Breast epithelium (tissue), 4 donors: ENCODE data around the gene METAP1. TPM values are rescaled to one million over a fixed set of nuclear protein-coding genes. Genes with fewer than 3 reads are reported as not detected.

Source experiments
- DNase-seq, 2 donors: peaks; one replicate each; pipeline ENCODE4 v3.0.0-alpha.2; 2019; ENCODE audit warnings: low spot score in 2 of 2
- H3K27ac ChIP-seq, 2 donors: fragments of 200-600 bp; sonication (generic) in 1 of 2; one replicate each; pipeline ENCODE4 v1.5.1; 2016 to 2019; ENCODE audit warnings: mild to moderate bottlenecking in 1 of 2
- H3K27me3 ChIP-seq, 2 donors: fragments of 200-600 bp; sonication (generic) in 1 of 2; one replicate each; pipeline versions ENCODE4 v1.5.1 to v1.6.0; 2017 to 2019; ENCODE audit warnings: control low read depth in 1 of 2, mild to moderate bottlenecking in 1 of 2
- H3K36me3 ChIP-seq: fragments of 200-600 bp; one replicate; pipeline ENCODE4 v1.5.1; 2019
- H3K4me1 ChIP-seq, 2 donors: fragments of 200-600 bp; sonication (generic); one replicate each; pipeline ENCODE4 v1.5.1; 2016 to 2019; ENCODE audit warnings: control low read depth in 1 of 2
- H3K4me3 ChIP-seq, 3 donors: fragments of 200-600 bp; sonication (generic); 1 replicate in 2 of 3; 2 replicates in 1 of 3; pipeline ENCODE4 v1.5.1; 2016 to 2019; ENCODE audit warnings: mild to moderate bottlenecking in 3 of 3, moderate library complexity in 2 of 3
- H3K9me3 ChIP-seq, 2 donors: fragments of 200-600 bp; sonication (generic) in 1 of 2; one replicate each; pipeline ENCODE4 v1.5.1; 2016 to 2019; ENCODE audit warnings: control low read depth in 1 of 2
- POLR2A ChIP-seq: fragments of 450-650 bp; IDR thresholded peaks from one replicate; pipeline ENCODE4 v1.6.1; 2016; ENCODE audit warnings: antibody characterized with exemption, mild to moderate bottlenecking, moderate library complexity
- POLR2AphosphoS5 ChIP-seq, 3 donors: sonication (generic); formaldehyde crosslinking; IDR thresholded peaks; one replicate each; pipeline ENCODE4 v1.6.1; 2017; ENCODE audit warnings: antibody characterized with exemption in 3 of 3
- intact Hi-C: fragments of 100-400 bp; cut with DNase I; formaldehyde crosslinking; loops from one replicate; pipeline ENCODE4 v1.15.1; 2023; ENCODE audit warnings: low total_unique reads
- total RNA-seq, 3 donors: library from RNA; depleted of rRNA; stranded (reverse); fragments of >200 nt; gene quantifications; one replicate each; pipeline ENCODE4 v1.1.0, GENCODE V29; 2016
- TF ChIP-seq, protein P1 (sequence below), 3 donors: fragments of 450-650 bp; IDR thresholded peaks; one replicate each; pipeline ENCODE4 v1.5.1; 2016 to 2017; ENCODE audit warnings: antibody characterized with exemption in 3 of 3, mild to moderate bottlenecking in 3 of 3, moderate library complexity in 3 of 3

The METAP1 gene
- total RNA-seq, 3 donors from 2014 or later = 22.9 to 54.2 (median 36.7) TPM

DNA sequence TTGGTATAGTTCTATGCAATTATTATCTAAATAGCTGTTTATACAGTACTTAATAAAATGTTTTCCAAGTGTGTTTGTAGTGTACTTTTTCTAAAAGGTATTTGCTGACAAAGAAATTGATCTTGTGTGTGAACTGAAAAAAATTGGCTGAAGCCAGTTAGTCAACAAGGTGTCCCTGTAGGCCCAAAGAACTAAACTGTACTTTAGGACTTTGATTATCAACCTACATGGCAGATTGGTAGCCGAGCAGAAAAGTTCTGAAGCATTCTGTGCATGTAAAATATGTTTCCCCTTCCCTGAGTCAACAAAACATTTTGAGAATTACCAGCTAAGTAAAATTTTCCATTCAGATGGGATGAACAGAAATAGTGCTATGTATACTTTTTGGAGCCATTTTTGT is 72.1 kb downstream of the METAP1 start:
- DNase-seq = no peak
- no peak overlapping the region for H3K27ac ChIP-seq
- no peaks in the 10 kb centered on the region for H3K9me3 ChIP-seq
- no peaks in the 10 kb centered on the region for H3K36me3 ChIP-seq
- H3K4me3 ChIP-seq = no peak overlapping the region
- TF ChIP-seq POLR2A = no peak
- H3K4me1 ChIP-seq = no peaks in the 10 kb centered on the region
- intact Hi-C loops = loop anchor here (10.0 kb wide), 1 partner anchor 1333 kb away; no protein-coding TSS in a partner anchor
- no peaks in the 10 kb centered on the region for H3K27me3 ChIP-seq

DNA sequence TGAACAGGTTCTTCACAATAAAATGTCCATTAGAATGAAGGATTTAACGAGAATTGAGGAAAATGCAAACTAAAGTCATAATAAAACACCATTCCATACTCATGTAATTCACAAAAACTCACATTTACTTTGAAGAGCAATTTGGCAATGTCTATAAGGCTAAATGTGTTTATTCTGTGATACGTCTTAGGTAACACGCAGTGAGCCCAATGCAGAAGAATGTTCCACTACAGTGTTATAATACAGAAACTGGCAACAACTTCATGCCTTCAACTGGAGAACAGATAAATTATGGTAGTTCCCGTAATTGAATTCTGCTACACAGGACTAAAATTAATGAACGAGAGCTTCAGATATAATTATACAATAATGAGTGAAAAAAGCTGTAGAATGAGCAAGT is 75.6 kb downstream of the METAP1 start:
- H3K9me3 ChIP-seq = no peaks in the 10 kb centered on the region
- TF ChIP-seq POLR2A (no peak), POLR2AphosphoS5 (IDR thresholded peaks at IDR 0.05) (no peak)
- TF ChIP-seq, protein P1, sequence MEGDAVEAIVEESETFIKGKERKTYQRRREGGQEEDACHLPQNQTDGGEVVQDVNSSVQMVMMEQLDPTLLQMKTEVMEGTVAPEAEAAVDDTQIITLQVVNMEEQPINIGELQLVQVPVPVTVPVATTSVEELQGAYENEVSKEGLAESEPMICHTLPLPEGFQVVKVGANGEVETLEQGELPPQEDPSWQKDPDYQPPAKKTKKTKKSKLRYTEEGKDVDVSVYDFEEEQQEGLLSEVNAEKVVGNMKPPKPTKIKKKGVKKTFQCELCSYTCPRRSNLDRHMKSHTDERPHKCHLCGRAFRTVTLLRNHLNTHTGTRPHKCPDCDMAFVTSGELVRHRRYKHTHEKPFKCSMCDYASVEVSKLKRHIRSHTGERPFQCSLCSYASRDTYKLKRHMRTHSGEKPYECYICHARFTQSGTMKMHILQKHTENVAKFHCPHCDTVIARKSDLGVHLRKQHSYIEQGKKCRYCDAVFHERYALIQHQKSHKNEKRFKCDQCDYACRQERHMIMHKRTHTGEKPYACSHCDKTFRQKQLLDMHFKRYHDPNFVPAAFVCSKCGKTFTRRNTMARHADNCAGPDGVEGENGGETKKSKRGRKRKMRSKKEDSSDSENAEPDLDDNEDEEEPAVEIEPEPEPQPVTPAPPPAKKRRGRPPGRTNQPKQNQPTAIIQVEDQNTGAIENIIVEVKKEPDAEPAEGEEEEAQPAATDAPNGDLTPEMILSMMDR (IDR thresholded peaks at IDR 0.05) = no peak
- no peaks in the 10 kb centered on the region for H3K36me3 ChIP-seq
- H3K27me3 ChIP-seq = no peaks in the 10 kb centered on the region
- intact Hi-C loops = no loop called here
- DNase-seq = no peak
- no peaks in the 10 kb centered on the region for H3K4me1 ChIP-seq
- H3K4me3 ChIP-seq = no peak overlapping the region
- H3K27ac ChIP-seq = no peak overlapping the region

DNA sequence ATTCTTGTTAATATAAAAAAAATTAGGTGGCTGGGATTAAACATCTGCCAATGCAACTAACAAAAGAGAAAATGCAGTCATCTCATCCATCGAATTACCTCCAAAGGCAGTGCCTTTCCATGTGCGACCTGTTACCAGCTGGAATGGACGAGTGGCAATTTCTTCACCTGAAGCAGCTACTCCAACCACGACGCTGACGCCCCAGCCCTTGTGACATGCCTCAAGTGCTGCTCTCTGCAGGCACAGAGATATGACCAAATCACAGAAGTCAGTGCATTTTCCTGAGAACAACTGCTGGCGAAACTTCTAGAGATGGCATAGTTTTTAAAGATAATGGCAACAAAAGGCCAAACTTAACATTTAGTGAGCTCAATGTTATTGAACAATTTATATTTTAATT is 79.3 kb downstream of the METAP1 start:
- H3K4me1 ChIP-seq = no peaks in the 10 kb centered on the region
- DNase-seq = no peak
- H3K4me3 ChIP-seq = no peak overlapping the region
- no peak overlapping the region for H3K27ac ChIP-seq
- intact Hi-C loops = no loop called here
- no peaks in the 10 kb centered on the region for H3K36me3 ChIP-seq
- no peaks in the 10 kb centered on the region for H3K9me3 ChIP-seq
- H3K27me3 ChIP-seq = no peaks in the 10 kb centered on the region
- TF ChIP-seq, protein P1 (IDR thresholded peaks at IDR 0.05) = no peak
- no peak for TF ChIP-seq POLR2AphosphoS5 (IDR thresholded peaks at IDR 0.05)
- no peak for TF ChIP-seq POLR2A

DNA sequence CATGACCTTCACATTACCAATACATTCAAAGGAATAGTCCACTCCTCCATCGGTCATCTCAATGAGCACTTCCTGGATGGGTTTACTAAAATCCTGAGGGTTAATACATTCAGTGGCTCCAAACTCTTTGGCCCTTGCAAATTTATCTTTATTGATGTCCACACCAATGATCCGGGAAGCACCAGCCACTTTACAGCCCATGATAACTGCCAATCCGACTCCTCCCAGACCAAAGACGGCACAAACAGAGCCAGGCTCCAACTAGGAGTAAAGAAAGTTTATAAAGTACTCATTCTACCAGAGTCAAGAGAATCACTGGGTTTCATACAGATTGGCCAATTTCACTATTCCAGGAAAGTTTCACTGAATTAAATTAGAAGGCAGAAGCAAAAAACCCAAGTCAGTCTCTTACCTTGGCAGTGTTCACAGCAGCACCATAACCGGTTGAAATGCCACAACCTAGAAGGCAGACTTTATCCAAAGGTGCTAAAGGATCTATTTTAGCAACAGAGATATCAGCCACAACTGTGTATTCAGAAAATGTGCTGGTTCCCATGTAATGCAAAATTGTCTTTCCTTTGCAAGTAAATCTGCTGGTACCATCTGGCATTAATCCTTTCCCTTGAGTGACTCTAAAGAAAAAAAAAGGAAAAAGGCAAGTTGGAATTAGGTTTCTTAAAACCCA is 80.9 kb downstream of the METAP1 start:
- no peak for DNase-seq
- no peak overlapping the region for H3K4me3 ChIP-seq
- intact Hi-C loops = no loop called here
- no peak overlapping the region for H3K27ac ChIP-seq
- H3K9me3 ChIP-seq = no peaks in the 10 kb centered on the region
- no peaks in the 10 kb centered on the region for H3K4me1 ChIP-seq
- H3K27me3 ChIP-seq = no peaks in the 10 kb centered on the region
- no peaks in the 10 kb centered on the region for H3K36me3 ChIP-seq
- TF ChIP-seq, protein P1 (IDR thresholded peaks at IDR 0.05) = no peak
- TF ChIP-seq POLR2AphosphoS5 (IDR thresholded peaks at IDR 0.05) (no peak), POLR2A (no peak)

DNA sequence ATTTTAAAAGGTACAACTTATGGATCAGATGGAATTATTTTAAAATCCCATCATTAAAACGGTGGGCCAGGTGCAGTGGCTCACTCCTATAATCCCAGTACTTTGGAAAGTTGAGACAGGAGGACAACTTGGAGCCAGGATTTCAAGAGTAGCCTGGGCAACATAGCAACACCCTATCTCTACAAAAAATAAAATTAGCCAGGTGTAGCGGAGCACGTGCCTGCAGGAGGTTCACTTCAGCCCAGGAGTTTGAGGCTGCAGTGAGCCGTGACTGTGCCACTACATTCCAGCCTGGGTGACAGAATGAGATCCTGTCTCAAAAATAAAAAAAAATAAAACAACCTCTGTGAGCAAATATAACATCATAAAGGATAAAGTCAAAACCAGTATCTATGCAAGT is 81.7 kb downstream of the METAP1 start:
- TF ChIP-seq, protein P1 (IDR thresholded peaks at IDR 0.05) = no peak
- no peak for TF ChIP-seq POLR2AphosphoS5 (IDR thresholded peaks at IDR 0.05)
- no peak for TF ChIP-seq POLR2A
- H3K36me3 ChIP-seq = no peaks in the 10 kb centered on the region
- no peak overlapping the region for H3K27ac ChIP-seq
- no peak overlapping the region for H3K4me3 ChIP-seq
- no peaks in the 10 kb centered on the region for H3K4me1 ChIP-seq
- intact Hi-C loops = no loop called here
- no peaks in the 10 kb centered on the region for H3K27me3 ChIP-seq
- no peaks in the 10 kb centered on the region for H3K9me3 ChIP-seq
- DNase-seq = no peak
